Neural cell (in vitro differentiated cells): ENCODE data around the gene FGGY.

Source experiments
- EP300 ChIP-seq: fragments of 450-650 bp; conservative IDR thresholded peaks from 2 replicates; pipeline ENCODE4 v1.6.1; 2014; ENCODE audit warnings: antibody characterized with exemption, mild to moderate bottlenecking, moderate library complexity; ENCODE audit not compliant: poor library complexity, severe bottlenecking
- POLR2AphosphoS5 ChIP-seq: IDR thresholded peaks from 2 replicates; pipeline ENCODE4 v1.6.1; 2012
- TF ChIP-seq, protein P1 (sequence below): fragments of 450-650 bp; IDR thresholded peaks from 2 replicates; pipeline ENCODE4 v1.5.1; 2014; ENCODE audit warnings: antibody characterized with exemption, mild to moderate bottlenecking, moderate library complexity; ENCODE audit not compliant: poor library complexity, severe bottlenecking
- TF ChIP-seq, protein P2 (sequence below): IDR thresholded peaks from 2 replicates; pipeline ENCODE4 v1.6.1; 2012; ENCODE audit warnings: borderline replicate concordance

DNA sequence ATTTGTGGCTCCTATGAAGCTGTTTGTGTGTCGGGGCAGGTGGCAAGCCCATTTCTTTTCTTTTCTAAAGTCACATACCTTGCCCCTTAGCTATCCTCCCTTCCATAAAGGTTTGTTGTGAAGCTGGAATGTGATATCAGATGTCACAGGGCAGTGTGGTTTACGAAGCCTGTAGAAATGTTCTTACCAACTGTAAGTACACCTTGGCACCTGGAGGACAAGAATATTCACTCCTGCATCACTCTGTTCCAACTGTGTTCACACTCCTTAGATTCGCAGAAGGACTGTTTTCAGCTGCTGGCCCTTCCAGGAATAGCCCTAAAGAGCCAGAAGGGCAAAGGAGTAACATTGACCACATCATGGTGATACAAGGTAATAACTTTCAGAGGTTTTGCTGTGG lies 176.9 kb downstream of the FGGY start:
- no peak for TF ChIP-seq EP300
- TF ChIP-seq, protein P1, sequence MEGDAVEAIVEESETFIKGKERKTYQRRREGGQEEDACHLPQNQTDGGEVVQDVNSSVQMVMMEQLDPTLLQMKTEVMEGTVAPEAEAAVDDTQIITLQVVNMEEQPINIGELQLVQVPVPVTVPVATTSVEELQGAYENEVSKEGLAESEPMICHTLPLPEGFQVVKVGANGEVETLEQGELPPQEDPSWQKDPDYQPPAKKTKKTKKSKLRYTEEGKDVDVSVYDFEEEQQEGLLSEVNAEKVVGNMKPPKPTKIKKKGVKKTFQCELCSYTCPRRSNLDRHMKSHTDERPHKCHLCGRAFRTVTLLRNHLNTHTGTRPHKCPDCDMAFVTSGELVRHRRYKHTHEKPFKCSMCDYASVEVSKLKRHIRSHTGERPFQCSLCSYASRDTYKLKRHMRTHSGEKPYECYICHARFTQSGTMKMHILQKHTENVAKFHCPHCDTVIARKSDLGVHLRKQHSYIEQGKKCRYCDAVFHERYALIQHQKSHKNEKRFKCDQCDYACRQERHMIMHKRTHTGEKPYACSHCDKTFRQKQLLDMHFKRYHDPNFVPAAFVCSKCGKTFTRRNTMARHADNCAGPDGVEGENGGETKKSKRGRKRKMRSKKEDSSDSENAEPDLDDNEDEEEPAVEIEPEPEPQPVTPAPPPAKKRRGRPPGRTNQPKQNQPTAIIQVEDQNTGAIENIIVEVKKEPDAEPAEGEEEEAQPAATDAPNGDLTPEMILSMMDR: no peak
- TF ChIP-seq, protein P2, sequence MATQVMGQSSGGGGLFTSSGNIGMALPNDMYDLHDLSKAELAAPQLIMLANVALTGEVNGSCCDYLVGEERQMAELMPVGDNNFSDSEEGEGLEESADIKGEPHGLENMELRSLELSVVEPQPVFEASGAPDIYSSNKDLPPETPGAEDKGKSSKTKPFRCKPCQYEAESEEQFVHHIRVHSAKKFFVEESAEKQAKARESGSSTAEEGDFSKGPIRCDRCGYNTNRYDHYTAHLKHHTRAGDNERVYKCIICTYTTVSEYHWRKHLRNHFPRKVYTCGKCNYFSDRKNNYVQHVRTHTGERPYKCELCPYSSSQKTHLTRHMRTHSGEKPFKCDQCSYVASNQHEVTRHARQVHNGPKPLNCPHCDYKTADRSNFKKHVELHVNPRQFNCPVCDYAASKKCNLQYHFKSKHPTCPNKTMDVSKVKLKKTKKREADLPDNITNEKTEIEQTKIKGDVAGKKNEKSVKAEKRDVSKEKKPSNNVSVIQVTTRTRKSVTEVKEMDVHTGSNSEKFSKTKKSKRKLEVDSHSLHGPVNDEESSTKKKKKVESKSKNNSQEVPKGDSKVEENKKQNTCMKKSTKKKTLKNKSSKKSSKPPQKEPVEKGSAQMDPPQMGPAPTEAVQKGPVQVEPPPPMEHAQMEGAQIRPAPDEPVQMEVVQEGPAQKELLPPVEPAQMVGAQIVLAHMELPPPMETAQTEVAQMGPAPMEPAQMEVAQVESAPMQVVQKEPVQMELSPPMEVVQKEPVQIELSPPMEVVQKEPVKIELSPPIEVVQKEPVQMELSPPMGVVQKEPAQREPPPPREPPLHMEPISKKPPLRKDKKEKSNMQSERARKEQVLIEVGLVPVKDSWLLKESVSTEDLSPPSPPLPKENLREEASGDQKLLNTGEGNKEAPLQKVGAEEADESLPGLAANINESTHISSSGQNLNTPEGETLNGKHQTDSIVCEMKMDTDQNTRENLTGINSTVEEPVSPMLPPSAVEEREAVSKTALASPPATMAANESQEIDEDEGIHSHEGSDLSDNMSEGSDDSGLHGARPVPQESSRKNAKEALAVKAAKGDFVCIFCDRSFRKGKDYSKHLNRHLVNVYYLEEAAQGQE: no peak
- TF ChIP-seq POLR2AphosphoS5: no peak
